ENCODE results near the gene SLC7A6. TPM values are rescaled to one million over a fixed set of nuclear protein-coding genes. Genes with fewer than 3 reads are reported as not detected.

SLC7A6 gene
- polyA plus RNA-seq, 3 donors, result 4.3 to 47.7 (median 5.5) TPM

DNA sequence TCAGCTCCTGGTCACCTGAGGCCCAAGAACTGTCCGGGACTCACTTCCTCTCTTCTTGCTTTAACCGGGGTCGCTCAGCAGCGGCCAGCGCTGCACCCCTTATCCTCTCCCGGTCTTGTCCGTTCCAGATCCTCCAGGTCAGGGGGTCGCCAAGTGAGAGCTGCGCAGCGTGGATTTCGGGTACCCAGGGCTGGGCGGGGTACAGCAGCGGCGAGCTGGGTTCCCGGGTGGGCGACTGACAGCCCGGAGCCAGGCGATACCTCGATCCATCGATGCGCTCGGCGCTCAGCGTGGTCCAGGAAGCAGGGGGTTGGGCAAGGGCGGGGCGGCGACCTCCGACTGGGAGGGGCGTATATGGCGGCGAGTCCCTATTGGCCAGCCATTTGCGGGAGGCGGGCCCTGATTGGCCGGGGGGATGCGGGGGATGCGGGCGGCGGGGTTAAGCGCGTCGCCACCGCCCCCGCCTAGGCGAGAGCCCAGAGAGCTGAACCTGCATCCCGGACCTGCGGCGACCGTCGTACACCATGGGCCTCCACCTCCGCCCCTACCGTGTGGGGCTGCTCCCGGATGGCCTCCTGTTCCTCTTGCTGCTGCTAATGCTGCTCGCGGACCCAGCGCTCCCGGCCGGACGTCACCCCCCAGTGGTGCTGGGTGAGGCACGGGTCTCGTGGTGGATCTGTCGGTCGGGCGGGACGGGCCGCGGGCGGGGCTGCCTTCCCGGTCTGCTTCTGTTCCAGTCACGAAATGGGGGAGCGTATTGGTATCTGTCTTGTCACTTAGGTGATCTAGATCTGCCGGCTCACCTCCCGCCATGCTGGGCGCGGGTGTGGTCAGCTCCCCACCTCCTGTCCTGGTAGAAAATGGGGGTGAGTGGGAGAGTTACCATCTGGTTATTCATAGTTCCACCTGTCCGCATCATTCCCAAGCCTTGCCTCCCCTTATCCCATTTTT, 19.1 kb upstream of the SLC7A6 start, which contains the start of gene PLA2G15:
Gene PLA2G15 (plus strand): TSS at position 471 of the 951 bp plus-strand sequence. CDS start 54 bp downstream, at position 525.
- peak within 1 kb of the TSS; percentile 97 to 98 for H3K4me3 Mint-ChIP-seq
- H3K4me3 ChIP-seq (replicated peaks in 1 of 3; ENCODE audit: low read depth in 2 of 3, low read length in 3 of 3), result peak within 1 kb of the TSS; percentile 69 to 89 (median 86)
- peaks cover 4% of the 10 kb centered on the region for H4K20me1 ChIP-seq (ENCODE audit: insufficient read depth, low read length)
- intact Hi-C loops (cut with micrococcal nuclease), result loop anchor here (5.0 to 10.0 kb wide), 2 partner anchors 67 to 160 kb away; partner anchors contain the start of genes PRMT7 (in 2 of the 2), SLC7A6OS (in 2 of the 2) and NFATC3 (in 1 of the 2)
- H3K4me2 ChIP-seq (replicated peaks; ENCODE audit: extremely low read depth, low read length, poor library complexity, severe bottlenecking), result peak within 1 kb of the TSS; percentile 91
- peaks cover 49% of the 10 kb centered on the region for H3K4me1 Mint-ChIP-seq
- under 1% methylated on average over 70 of the region's 75 CpGs for WGBS (ENCODE audit: insufficient coverage)
- TF ChIP-seq, protein P1, sequence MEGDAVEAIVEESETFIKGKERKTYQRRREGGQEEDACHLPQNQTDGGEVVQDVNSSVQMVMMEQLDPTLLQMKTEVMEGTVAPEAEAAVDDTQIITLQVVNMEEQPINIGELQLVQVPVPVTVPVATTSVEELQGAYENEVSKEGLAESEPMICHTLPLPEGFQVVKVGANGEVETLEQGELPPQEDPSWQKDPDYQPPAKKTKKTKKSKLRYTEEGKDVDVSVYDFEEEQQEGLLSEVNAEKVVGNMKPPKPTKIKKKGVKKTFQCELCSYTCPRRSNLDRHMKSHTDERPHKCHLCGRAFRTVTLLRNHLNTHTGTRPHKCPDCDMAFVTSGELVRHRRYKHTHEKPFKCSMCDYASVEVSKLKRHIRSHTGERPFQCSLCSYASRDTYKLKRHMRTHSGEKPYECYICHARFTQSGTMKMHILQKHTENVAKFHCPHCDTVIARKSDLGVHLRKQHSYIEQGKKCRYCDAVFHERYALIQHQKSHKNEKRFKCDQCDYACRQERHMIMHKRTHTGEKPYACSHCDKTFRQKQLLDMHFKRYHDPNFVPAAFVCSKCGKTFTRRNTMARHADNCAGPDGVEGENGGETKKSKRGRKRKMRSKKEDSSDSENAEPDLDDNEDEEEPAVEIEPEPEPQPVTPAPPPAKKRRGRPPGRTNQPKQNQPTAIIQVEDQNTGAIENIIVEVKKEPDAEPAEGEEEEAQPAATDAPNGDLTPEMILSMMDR (IDR thresholded peaks at IDR 0.05), result no peak
- peak within 1 kb of the TSS; percentile 76 for H3K9ac ChIP-seq (ENCODE audit: insufficient read depth, low read length, poor library complexity, severe bottlenecking)
- H2AFZ ChIP-seq (ENCODE audit: insufficient read depth, low read depth, low read length, poor library complexity, severe bottlenecking), result peak within 1 kb of the TSS; percentile 80
- DNase-seq, result peak; percentile 79 to 92 (median 88)
- peaks cover 39 to 47% of the 10 kb centered on the region in 2 donors for H3K4me1 ChIP-seq (ENCODE audit: control insufficient read depth in 1 of 2, insufficient read depth in 2 of 2, low read length in 2 of 2)
- H3K9me3 Mint-ChIP-seq, result peaks cover 0 to 2% (median 0%) of the 10 kb centered on the region in 7 donors
- H3K79me2 ChIP-seq (ENCODE audit: insufficient read depth, low read length), result peaks cover 41% of the 10 kb centered on the region
- H3K27ac Mint-ChIP-seq, result peak within 1 kb of the TSS; percentile 60 to 92 (median 86)
- H3K9me3 ChIP-seq (replicated peaks in 1 of 2; ENCODE audit: control insufficient read depth in 1 of 2, insufficient read depth in 1 of 2, low read length in 2 of 2), result no peaks in the 10 kb centered on the region
- H3K27ac ChIP-seq (ENCODE audit: low read depth in 1 of 2, low read length in 2 of 2), result peak within 1 kb of the TSS; percentile 61 to 86
- peaks cover 9 to 17% of the 10 kb centered on the region in 2 donors for H3K36me3 ChIP-seq (replicated peaks in 1 of 2; ENCODE audit: control insufficient read depth in 1 of 2, insufficient read depth in 2 of 2, low read length in 2 of 2)
- H3K27me3 ChIP-seq (ENCODE audit: control insufficient read depth in 2 of 2, insufficient read depth in 2 of 2, low read length in 2 of 2), result no peaks in the 10 kb centered on the region
- peaks cover 12 to 27% of the 10 kb centered on the region in 2 donors for H3K36me3 Mint-ChIP-seq
- peaks cover 0 to 5% (median 0%) of the 10 kb centered on the region in 3 donors for H3K27me3 Mint-ChIP-seq (ENCODE audit: low read depth in 3 of 3)

DNA sequence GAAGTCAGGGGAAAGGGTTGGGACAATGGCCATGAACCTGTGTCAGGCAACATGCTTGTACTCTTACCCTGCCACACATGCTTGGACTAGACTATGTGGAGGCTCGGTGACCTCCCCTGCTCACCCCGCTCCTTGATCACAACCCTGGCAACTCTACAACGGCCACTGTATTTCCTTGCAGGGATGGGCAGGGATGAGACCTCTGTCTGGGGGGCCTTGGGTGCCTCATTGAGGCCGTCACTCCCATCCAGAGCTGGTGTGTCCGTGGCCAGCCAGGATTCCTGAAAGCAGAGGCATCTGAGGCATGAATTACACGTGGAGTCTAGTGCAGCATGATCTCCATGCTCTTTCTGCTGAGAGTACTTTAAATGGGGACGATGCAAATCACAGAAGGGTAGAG, 18.2 kb upstream of the SLC7A6 start:
- H4K20me1 ChIP-seq (ENCODE audit: insufficient read depth, low read length), result peaks cover 4% of the 10 kb centered on the region
- peaks cover 39 to 47% of the 10 kb centered on the region in 2 donors for H3K4me1 ChIP-seq (ENCODE audit: control insufficient read depth in 1 of 2, insufficient read depth in 2 of 2, low read length in 2 of 2)
- TF ChIP-seq, protein P1 (IDR thresholded peaks at IDR 0.05), result no peak
- H2AFZ ChIP-seq (ENCODE audit: insufficient read depth, low read depth, low read length, poor library complexity, severe bottlenecking), result peak overlapping the region; percentile 80
- H3K4me3 ChIP-seq (replicated peaks in 1 of 3; ENCODE audit: low read depth in 2 of 3, low read length in 3 of 3), result peak overlapping the region; percentile 69 to 89 (median 86)
- H3K9me3 Mint-ChIP-seq, result peaks cover 0 to 2% (median 0%) of the 10 kb centered on the region in 7 donors
- peak overlapping the region; percentile 97 to 98 for H3K4me3 Mint-ChIP-seq
- intact Hi-C loops (cut with micrococcal nuclease), result loop anchor here (5.0 to 10.0 kb wide), 2 partner anchors 66 to 161 kb away; partner anchors contain the start of genes PRMT7 (in 2 of the 2), SLC7A6OS (in 2 of the 2) and NFATC3 (in 1 of the 2)
- H3K4me2 ChIP-seq (replicated peaks; ENCODE audit: extremely low read depth, low read length, poor library complexity, severe bottlenecking), result peak overlapping the region; percentile 91
- H3K27ac ChIP-seq (ENCODE audit: low read depth in 1 of 2, low read length in 2 of 2), result peak overlapping the region; percentile 61 to 86
- no peak for DNase-seq
- H3K9ac ChIP-seq (ENCODE audit: insufficient read depth, low read length, poor library complexity, severe bottlenecking), result peak overlapping the region; percentile 76
- peak overlapping the region in 6 of 7 donors; percentile 80 to 92 (median 86) for H3K27ac Mint-ChIP-seq
- H3K36me3 ChIP-seq (replicated peaks in 1 of 2; ENCODE audit: control insufficient read depth in 1 of 2, insufficient read depth in 2 of 2, low read length in 2 of 2), result peaks cover 9 to 25% of the 10 kb centered on the region in 2 donors
- WGBS (ENCODE audit: insufficient coverage), result 89% methylated on average over 7 of the region's 7 CpGs
- H3K36me3 Mint-ChIP-seq, result peaks cover 17 to 35% of the 10 kb centered on the region in 2 donors
- H3K4me1 Mint-ChIP-seq, result peaks cover 49% of the 10 kb centered on the region
- no peaks in the 10 kb centered on the region for H3K9me3 ChIP-seq (replicated peaks in 1 of 2; ENCODE audit: control insufficient read depth in 1 of 2, insufficient read depth in 1 of 2, low read length in 2 of 2)
- no peaks in the 10 kb centered on the region for H3K27me3 ChIP-seq (ENCODE audit: control insufficient read depth in 2 of 2, insufficient read depth in 2 of 2, low read length in 2 of 2)
- H3K79me2 ChIP-seq (ENCODE audit: insufficient read depth, low read length), result peaks cover 41% of the 10 kb centered on the region
- peaks cover 0 to 5% (median 2%) of the 10 kb centered on the region in 3 donors for H3K27me3 Mint-ChIP-seq (ENCODE audit: low read depth in 3 of 3)
